HCT116 (cell line): ENCODE measurements around the gene TRAK1. TPM values are rescaled to one million over a fixed set of nuclear protein-coding genes. Genes with fewer than 3 reads are reported as not detected.

Experiments
- ATAC-seq: fragments of 200-7000 bp; cut with Tn5 transposase; 2 replicates; pipeline ENCODE4 v1.9.1; 2020; ENCODE audit warnings: mild to moderate bottlenecking, moderate library complexity
- BruUV-seq: library from RNA; stranded (reverse); fragments of 400-500 nt; replicated peaks from 2 replicates; lab custom pipeline; 2021; lab: Mats Ljungman, UMichigan
- CTCF ChIA-PET: fragments of 300-600 bp; sonication (Branson Sonifier 250); formaldehyde crosslinking; loops from one replicate; lab custom pipeline; 2021; ENCODE audit warnings: antibody characterized with exemption; lab: Charles Lee
- POLR2A ChIA-PET: fragments of 300-600, 350-600 bp; sonication (Branson Sonifier 250); formaldehyde crosslinking; loops from one replicate; lab custom pipeline; 2021; ENCODE audit warnings: antibody characterized with exemption; lab: Charles Lee
- RAD21 ChIA-PET, 2 experiments: fragments of 300-600 bp; sonication (Branson Sonifier 250); formaldehyde crosslinking; loops; one replicate each; lab custom pipeline; 2023; ENCODE audit warnings: low total read pairs in 2 of 2; ENCODE audit not compliant: uncharacterized antibody in 2 of 2, unreplicated experiment in 2 of 2, low non-redundant PET in 1 of 2; lab: Charles Lee
- DNase-seq: peaks from one replicate; pipeline ENCODE4 v3.0.0-alpha.2; 2010; ENCODE audit warnings: low read depth, low spot score
- H2AFZ ChIP-seq: fragments of 200-600 bp; shearing (Covaris generic), sonication (generic); 2 replicates; pipeline ENCODE4 v1.6.1; 2017; ENCODE audit warnings: low read depth, mixed run types, mixed read lengths, antibody characterized with exemption, low read length; ENCODE audit not compliant: poor library complexity, severe bottlenecking
- H3K27ac ChIP-seq: 2 replicates; pipeline ENCODE4 v1.5.1; 2012; ENCODE audit warnings: low read depth, low read length
- H3K27me3 ChIP-seq: fragments of 200-600 bp; sonication (generic); 2 replicates; pipeline ENCODE4 v1.6.1; 2016; ENCODE audit warnings: mixed run types, low read length, mixed read lengths; ENCODE audit not compliant: insufficient read depth
- H3K36me3 ChIP-seq, 2 experiments: fragments of 200-500 bp in 1 of 2; fragments of 200-600 bp in 1 of 2; sonication (Bioruptor generic) in 1 of 2; sonication (generic) in 1 of 2; 2 replicates each; pipeline versions ENCODE4 v1.5.1 to v1.6.1; 2014 to 2016; ENCODE audit warnings: low read length in 2 of 2, inconsistent platforms in 1 of 2, mixed read lengths in 1 of 2, mixed run types in 1 of 2; ENCODE audit not compliant: insufficient read depth in 2 of 2, control insufficient read depth in 1 of 2
- H3K4me1 ChIP-seq, 2 experiments: fragments of 200-600 bp in 1 of 2; sonication (generic) in 1 of 2; 2 replicates each; pipeline versions ENCODE4 v1.5.1 to v1.6.1; 2012 to 2017; ENCODE audit warnings: low read length in 2 of 2, inconsistent platforms in 1 of 2, mild to moderate bottlenecking in 1 of 2, mixed read lengths in 1 of 2, mixed run types in 1 of 2, moderate library complexity in 1 of 2; ENCODE audit not compliant: insufficient read depth in 2 of 2, control insufficient read depth in 1 of 2
- H3K4me2 ChIP-seq: fragments of 200-600 bp; sonication (generic); 2 replicates; pipeline ENCODE4 v1.6.1; 2017; ENCODE audit warnings: mixed run types, low read length, mixed read lengths
- H3K4me3 ChIP-seq, 2 experiments: fragments of 200-600 bp in 1 of 2; sonication (generic) in 1 of 2; replicated peaks in 1 of 2; 2 replicates each; pipeline ENCODE4 v1.5.1; 2011 to 2016; ENCODE audit warnings: low read length in 2 of 2, control low read depth in 1 of 2, low read depth in 1 of 2, mild to moderate bottlenecking in 1 of 2, mixed read lengths in 1 of 2, mixed run types in 1 of 2
- H3K79me2 ChIP-seq: fragments of 200-600 bp; sonication (generic); 2 replicates; pipeline ENCODE4 v1.6.1; 2017; ENCODE audit warnings: mild to moderate bottlenecking, mixed run types, low read length, moderate library complexity, mixed read lengths; ENCODE audit not compliant: insufficient read depth
- H3K9ac ChIP-seq: fragments of 200-600 bp; sonication (generic); 2 replicates; pipeline ENCODE4 v1.6.1; 2016; ENCODE audit warnings: low read length, mixed read lengths
- H3K9me2 ChIP-seq: fragments of 200-600 bp; sonication (generic), shearing (Covaris generic); 2 replicates; pipeline ENCODE4 v1.6.1; 2017; ENCODE audit warnings: mixed run types, mild to moderate bottlenecking, moderate library complexity; ENCODE audit not compliant: insufficient read depth
- H3K9me3 ChIP-seq, 2 experiments: fragments of 200-500 bp in 1 of 2; fragments of 200-600 bp in 1 of 2; sonication (Bioruptor generic) in 1 of 2; sonication (generic) in 1 of 2; 2 replicates each; pipeline ENCODE4 v1.6.1; 2014 to 2017; ENCODE audit warnings: low read length in 2 of 2, mixed read lengths in 2 of 2, inconsistent platforms in 1 of 2, low read depth in 1 of 2, mild to moderate bottlenecking in 1 of 2, mixed run types in 1 of 2, moderate library complexity in 1 of 2; ENCODE audit not compliant: control insufficient read depth in 1 of 2, insufficient read depth in 1 of 2
- H4K20me1 ChIP-seq: fragments of 200-600 bp; sonication (generic), shearing (Covaris generic); 2 replicates; pipeline ENCODE4 v1.6.1; 2017; ENCODE audit warnings: mixed run types, mild to moderate bottlenecking, moderate library complexity; ENCODE audit not compliant: insufficient read depth
- CBX3 ChIP-seq: IDR thresholded peaks from 2 replicates; pipeline ENCODE4 v1.6.1; 2012; ENCODE audit warnings: low read depth
- EGR1 ChIP-seq: IDR thresholded peaks from 2 replicates; pipeline ENCODE4 v1.6.1; 2012; ENCODE audit warnings: low read depth
- ELF1 ChIP-seq: IDR thresholded peaks from 2 replicates; pipeline ENCODE4 v1.6.1; 2012; ENCODE audit warnings: low read depth, borderline replicate concordance
- EZH2 ChIP-seq: fragments of 200-600 bp; sonication (generic); IDR thresholded peaks from 2 replicates; pipeline ENCODE4 v1.6.1; 2017; ENCODE audit warnings: antibody characterized with exemption, mixed run types
- FOSL1 ChIP-seq: IDR thresholded peaks from 2 replicates; pipeline ENCODE4 v1.6.1; 2012; ENCODE audit warnings: low read depth
- JUND ChIP-seq: IDR thresholded peaks from 2 replicates; pipeline ENCODE4 v1.6.1; 2012
- POLR2A ChIP-seq: IDR thresholded peaks from 2 replicates; pipeline ENCODE4 v1.7.0; 2011; ENCODE audit warnings: borderline replicate concordance; ENCODE audit not compliant: insufficient read depth, insufficient read length; ENCODE audit errors: extremely low read depth
- POLR2AphosphoS5 ChIP-seq: IDR thresholded peaks from 2 replicates; pipeline ENCODE4 v1.6.1; 2011; ENCODE audit warnings: mild to moderate bottlenecking, low read depth, low read length, moderate library complexity
- REST ChIP-seq: IDR thresholded peaks from 2 replicates; pipeline ENCODE4 v1.6.1; 2012; ENCODE audit warnings: low read depth
- SRF ChIP-seq: IDR thresholded peaks from 2 replicates; pipeline ENCODE4 v1.6.1; 2012; ENCODE audit warnings: low read depth
- ZBTB33 ChIP-seq: IDR thresholded peaks from 2 replicates; pipeline ENCODE4 v1.6.1; 2011; ENCODE audit warnings: mild to moderate bottlenecking, low read length, moderate library complexity; ENCODE audit not compliant: insufficient replicate concordance; ENCODE audit errors: extremely low read depth
- ZFX ChIP-seq: fragments of 450-650 bp; IDR thresholded peaks from 2 replicates; pipeline ENCODE4 v1.6.1; 2017
- ZNF274 ChIP-seq: fragments of 200-500 bp; sonication (Bioruptor generic); IDR thresholded peaks from 2 replicates; pipeline ENCODE4 v1.6.1; 2014; ENCODE audit warnings: mild to moderate bottlenecking, low read depth, low read length, inconsistent platforms
- intact Hi-C: fragments of 100-400 bp; cut with micrococcal nuclease; formaldehyde crosslinking; loops from 2 replicates; pipeline ENCODE4 v1.10.0; 2022
- total RNA-seq: library from RNA; stranded (reverse); gene quantifications from one replicate; pipeline ENCODE4 v1.2.1, GENCODE V29; 2021; ENCODE audit not compliant: unreplicated experiment
- TF ChIP-seq, protein P1 (sequence below), 3 experiments: fragments of 200-600 bp in 1 of 3; sonication (generic) in 1 of 3; IDR thresholded peaks in 2 of 3; conservative IDR thresholded peaks in 1 of 3; 2 replicates each; pipeline ENCODE4 v1.5.1; 2012 to 2017; ENCODE audit warnings: low read depth in 2 of 3, low read length in 2 of 3, antibody characterized with exemption in 1 of 3, borderline replicate concordance in 1 of 3, control low read depth in 1 of 3, mild to moderate bottlenecking in 1 of 3, mixed read lengths in 1 of 3, mixed run types in 1 of 3, moderate library complexity in 1 of 3; ENCODE audit not compliant: insufficient read depth in 1 of 3
- TF ChIP-seq, protein P2 (sequence below): IDR thresholded peaks from 2 replicates; pipeline ENCODE4 v1.6.1; 2012

Gene TRAK1
- total RNA-seq, 1 experiment from 2014 or later, result 25.9 TPM

- no peak overlapping the region for H3K9ac ChIP-seq
- no peak overlapping the region for H3K27ac ChIP-seq
- no peak for ATAC-seq
- ChIA-PET POLR2A (no interaction called here), RAD21 (no interaction called here), CTCF (no interaction called here)
- no peaks in the 10 kb centered on the region for H3K79me2 ChIP-seq
- no peak overlapping the region for H3K4me2 ChIP-seq
- H3K9me3 ChIP-seq, result no peaks in the 10 kb centered on the region
- DNase-seq, result no peak
- peaks cover 0 to 5% of the 10 kb centered on the region in 2 experiments; a peak in 1 of 4 replicates for H3K4me1 ChIP-seq
- H3K36me3 ChIP-seq, result peaks cover 4% of the 10 kb centered on the region in 2 experiments; a peak in 1 of 4 replicates
- no peaks in the 10 kb centered on the region for H4K20me1 ChIP-seq
- no peaks in the 10 kb centered on the region for H3K27me3 ChIP-seq
- no peak overlapping the region for H2AFZ ChIP-seq
- TF ChIP-seq ZNF274, result no peak
- no peak for TF ChIP-seq ELF1
- TF ChIP-seq SRF, result no peak
- TF ChIP-seq, protein P1, sequence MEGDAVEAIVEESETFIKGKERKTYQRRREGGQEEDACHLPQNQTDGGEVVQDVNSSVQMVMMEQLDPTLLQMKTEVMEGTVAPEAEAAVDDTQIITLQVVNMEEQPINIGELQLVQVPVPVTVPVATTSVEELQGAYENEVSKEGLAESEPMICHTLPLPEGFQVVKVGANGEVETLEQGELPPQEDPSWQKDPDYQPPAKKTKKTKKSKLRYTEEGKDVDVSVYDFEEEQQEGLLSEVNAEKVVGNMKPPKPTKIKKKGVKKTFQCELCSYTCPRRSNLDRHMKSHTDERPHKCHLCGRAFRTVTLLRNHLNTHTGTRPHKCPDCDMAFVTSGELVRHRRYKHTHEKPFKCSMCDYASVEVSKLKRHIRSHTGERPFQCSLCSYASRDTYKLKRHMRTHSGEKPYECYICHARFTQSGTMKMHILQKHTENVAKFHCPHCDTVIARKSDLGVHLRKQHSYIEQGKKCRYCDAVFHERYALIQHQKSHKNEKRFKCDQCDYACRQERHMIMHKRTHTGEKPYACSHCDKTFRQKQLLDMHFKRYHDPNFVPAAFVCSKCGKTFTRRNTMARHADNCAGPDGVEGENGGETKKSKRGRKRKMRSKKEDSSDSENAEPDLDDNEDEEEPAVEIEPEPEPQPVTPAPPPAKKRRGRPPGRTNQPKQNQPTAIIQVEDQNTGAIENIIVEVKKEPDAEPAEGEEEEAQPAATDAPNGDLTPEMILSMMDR (IDR thresholded peaks at IDR 0.05 in 2 of 3, conservative IDR thresholded peaks at IDR 0.05 in 1 of 3; ENCODE audit: borderline replicate concordance in 1 of 3, insufficient read depth in 1 of 3, low read depth in 2 of 3, low read length in 2 of 3), result no peak
- TF ChIP-seq JUND, result no peak
- TF ChIP-seq REST, result no peak
- TF ChIP-seq CBX3, result no peak
- TF ChIP-seq, protein P2, sequence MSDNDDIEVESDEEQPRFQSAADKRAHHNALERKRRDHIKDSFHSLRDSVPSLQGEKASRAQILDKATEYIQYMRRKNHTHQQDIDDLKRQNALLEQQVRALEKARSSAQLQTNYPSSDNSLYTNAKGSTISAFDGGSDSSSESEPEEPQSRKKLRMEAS, result no peak
- TF ChIP-seq POLR2AphosphoS5, result no peak
- no peak for TF ChIP-seq ZBTB33
- TF ChIP-seq POLR2A, result no peak
- no peak for TF ChIP-seq EZH2
- no peak for TF ChIP-seq EGR1
- no peak for TF ChIP-seq ZFX
- no peak for TF ChIP-seq FOSL1
- BruUV-seq, result no TSS peak
- no peaks in the 10 kb centered on the region for H3K9me2 ChIP-seq
- H3K4me3 ChIP-seq, result no peak overlapping the region
- intact Hi-C loops, result no loop called here
Observed at GRCh38 chr3:42225486-42226363, 134.6 kb downstream of the TRAK1 start.
